HCT116 (cell line): ENCODE measurements around the gene ARCN1. TPM values are rescaled to one million over a fixed set of nuclear protein-coding genes. Genes with fewer than 3 reads are reported as not detected.

ENCODE experiments used
- ATAC-seq: fragments of 200-7000 bp; cut with Tn5 transposase; 2 replicates; pipeline ENCODE4 v1.9.1; 2020; ENCODE audit warnings: mild to moderate bottlenecking, moderate library complexity
- BruUV-seq: library from RNA; stranded (reverse); fragments of 400-500 nt; replicated peaks from 2 replicates; lab custom pipeline; 2021; lab: Mats Ljungman, UMichigan
- CTCF ChIA-PET: fragments of 300-600 bp; sonication (Branson Sonifier 250); formaldehyde crosslinking; loops from one replicate; lab custom pipeline; 2021; ENCODE audit warnings: antibody characterized with exemption; lab: Charles Lee
- POLR2A ChIA-PET: fragments of 300-600, 350-600 bp; sonication (Branson Sonifier 250); formaldehyde crosslinking; loops from one replicate; lab custom pipeline; 2021; ENCODE audit warnings: antibody characterized with exemption; lab: Charles Lee
- RAD21 ChIA-PET, 2 experiments: fragments of 300-600 bp; sonication (Branson Sonifier 250); formaldehyde crosslinking; loops; one replicate each; lab custom pipeline; 2023; ENCODE audit warnings: low total read pairs in 2 of 2; ENCODE audit not compliant: uncharacterized antibody in 2 of 2, unreplicated experiment in 2 of 2, low non-redundant PET in 1 of 2; lab: Charles Lee
- DNase-seq: peaks from one replicate; pipeline ENCODE4 v3.0.0-alpha.2; 2010; ENCODE audit warnings: low read depth, low spot score
- H2AFZ ChIP-seq: fragments of 200-600 bp; shearing (Covaris generic), sonication (generic); 2 replicates; pipeline ENCODE4 v1.6.1; 2017; ENCODE audit warnings: low read depth, mixed run types, mixed read lengths, antibody characterized with exemption, low read length; ENCODE audit not compliant: poor library complexity, severe bottlenecking
- H3K27ac ChIP-seq: 2 replicates; pipeline ENCODE4 v1.5.1; 2012; ENCODE audit warnings: low read depth, low read length
- H3K27me3 ChIP-seq: fragments of 200-600 bp; sonication (generic); 2 replicates; pipeline ENCODE4 v1.6.1; 2016; ENCODE audit warnings: mixed run types, low read length, mixed read lengths; ENCODE audit not compliant: insufficient read depth
- H3K36me3 ChIP-seq, 2 experiments: fragments of 200-500 bp in 1 of 2; fragments of 200-600 bp in 1 of 2; sonication (Bioruptor generic) in 1 of 2; sonication (generic) in 1 of 2; 2 replicates each; pipeline versions ENCODE4 v1.5.1 to v1.6.1; 2014 to 2016; ENCODE audit warnings: low read length in 2 of 2, inconsistent platforms in 1 of 2, mixed read lengths in 1 of 2, mixed run types in 1 of 2; ENCODE audit not compliant: insufficient read depth in 2 of 2, control insufficient read depth in 1 of 2
- H3K4me1 ChIP-seq, 2 experiments: fragments of 200-600 bp in 1 of 2; sonication (generic) in 1 of 2; 2 replicates each; pipeline versions ENCODE4 v1.5.1 to v1.6.1; 2012 to 2017; ENCODE audit warnings: low read length in 2 of 2, inconsistent platforms in 1 of 2, mild to moderate bottlenecking in 1 of 2, mixed read lengths in 1 of 2, mixed run types in 1 of 2, moderate library complexity in 1 of 2; ENCODE audit not compliant: insufficient read depth in 2 of 2, control insufficient read depth in 1 of 2
- H3K4me2 ChIP-seq: fragments of 200-600 bp; sonication (generic); 2 replicates; pipeline ENCODE4 v1.6.1; 2017; ENCODE audit warnings: mixed run types, low read length, mixed read lengths
- H3K4me3 ChIP-seq, 2 experiments: fragments of 200-600 bp in 1 of 2; sonication (generic) in 1 of 2; replicated peaks in 1 of 2; 2 replicates each; pipeline ENCODE4 v1.5.1; 2011 to 2016; ENCODE audit warnings: low read length in 2 of 2, control low read depth in 1 of 2, low read depth in 1 of 2, mild to moderate bottlenecking in 1 of 2, mixed read lengths in 1 of 2, mixed run types in 1 of 2
- H3K79me2 ChIP-seq: fragments of 200-600 bp; sonication (generic); 2 replicates; pipeline ENCODE4 v1.6.1; 2017; ENCODE audit warnings: mild to moderate bottlenecking, mixed run types, low read length, moderate library complexity, mixed read lengths; ENCODE audit not compliant: insufficient read depth
- H3K9ac ChIP-seq: fragments of 200-600 bp; sonication (generic); 2 replicates; pipeline ENCODE4 v1.6.1; 2016; ENCODE audit warnings: low read length, mixed read lengths
- H3K9me2 ChIP-seq: fragments of 200-600 bp; sonication (generic), shearing (Covaris generic); 2 replicates; pipeline ENCODE4 v1.6.1; 2017; ENCODE audit warnings: mixed run types, mild to moderate bottlenecking, moderate library complexity; ENCODE audit not compliant: insufficient read depth
- H3K9me3 ChIP-seq, 2 experiments: fragments of 200-500 bp in 1 of 2; fragments of 200-600 bp in 1 of 2; sonication (Bioruptor generic) in 1 of 2; sonication (generic) in 1 of 2; 2 replicates each; pipeline ENCODE4 v1.6.1; 2014 to 2017; ENCODE audit warnings: low read length in 2 of 2, mixed read lengths in 2 of 2, inconsistent platforms in 1 of 2, low read depth in 1 of 2, mild to moderate bottlenecking in 1 of 2, mixed run types in 1 of 2, moderate library complexity in 1 of 2; ENCODE audit not compliant: control insufficient read depth in 1 of 2, insufficient read depth in 1 of 2
- H4K20me1 ChIP-seq: fragments of 200-600 bp; sonication (generic), shearing (Covaris generic); 2 replicates; pipeline ENCODE4 v1.6.1; 2017; ENCODE audit warnings: mixed run types, mild to moderate bottlenecking, moderate library complexity; ENCODE audit not compliant: insufficient read depth
- CEBPB ChIP-seq: IDR thresholded peaks from 2 replicates; pipeline ENCODE4 v1.6.1; 2012; ENCODE audit warnings: low read depth
- FOSL1 ChIP-seq: IDR thresholded peaks from 2 replicates; pipeline ENCODE4 v1.6.1; 2012; ENCODE audit warnings: low read depth
- JUND ChIP-seq: IDR thresholded peaks from 2 replicates; pipeline ENCODE4 v1.6.1; 2012
- RAD21 ChIP-seq: IDR thresholded peaks from 2 replicates; pipeline ENCODE4 v1.6.1; 2012; ENCODE audit warnings: low read depth, mild to moderate bottlenecking
- ZNF274 ChIP-seq: fragments of 200-500 bp; sonication (Bioruptor generic); IDR thresholded peaks from 2 replicates; pipeline ENCODE4 v1.6.1; 2014; ENCODE audit warnings: mild to moderate bottlenecking, low read depth, low read length, inconsistent platforms
- intact Hi-C: fragments of 100-400 bp; cut with micrococcal nuclease; formaldehyde crosslinking; loops from 2 replicates; pipeline ENCODE4 v1.10.0; 2022
- total RNA-seq: library from RNA; stranded (reverse); gene quantifications from one replicate; pipeline ENCODE4 v1.2.1, GENCODE V29; 2021; ENCODE audit not compliant: unreplicated experiment
- TF ChIP-seq, protein P1 (sequence below): IDR thresholded peaks from 2 replicates; pipeline ENCODE4 v1.6.1; 2012
- TF ChIP-seq, protein P2 (sequence below): IDR thresholded peaks from 2 replicates; pipeline ENCODE4 v1.6.1; 2012

Gene ARCN1
- total RNA-seq, 1 experiment from 2014 or later = 147 TPM

GRCh38 chr11:118524757-118525470 is 47.3 kb upstream of the ARCN1 start:
- POLR2A ChIA-PET = no interaction called here

GRCh38 chr11:118526688-118527087 is 45.5 kb upstream of the ARCN1 start:
- Histone ChIP-seq H3K9me2 (no peaks in the 10 kb centered on the region), H3K9ac (no peak overlapping the region), H3K4me3 (no peak overlapping the region), H3K4me1 (peaks cover 7 to 18% of the 10 kb centered on the region in 2 experiments), H3K4me2 (no peak overlapping the region), H3K9me3 (no peaks in the 10 kb centered on the region), H3K27me3 (no peaks in the 10 kb centered on the region), H2AFZ (no peak overlapping the region), H3K36me3 (peaks cover 0 to 17% of the 10 kb centered on the region in 2 experiments; a peak in 3 of 4 replicates), H3K79me2 (no peaks in the 10 kb centered on the region), H3K27ac (no peak overlapping the region), H4K20me1 (no peaks in the 10 kb centered on the region)
- ChIA-PET POLR2A (no interaction called here), CTCF (no interaction called here), RAD21 (no interaction called here)
- TF ChIP-seq JUND = no peak
- intact Hi-C loops = no loop called here
- BruUV-seq = no TSS peak
- ATAC-seq (no peak), DNase-seq (no peak)

More at GRCh38 chr11:118524757-118525470, 47.3 kb upstream of the ARCN1 start:
- Histone ChIP-seq H3K9me3 (no peaks in the 10 kb centered on the region), H3K27me3 (no peaks in the 10 kb centered on the region), H3K4me3 (no peak overlapping the region), H4K20me1 (no peaks in the 10 kb centered on the region), H3K9ac (no peak overlapping the region), H2AFZ (no peak overlapping the region), H3K4me1 (peaks cover 6 to 7% of the 10 kb centered on the region in 2 experiments), H3K27ac (no peak overlapping the region), H3K9me2 (no peaks in the 10 kb centered on the region), H3K36me3 (peaks cover 8 to 26% of the 10 kb centered on the region in 2 experiments; a peak in 3 of 4 replicates), H3K79me2 (no peaks in the 10 kb centered on the region), H3K4me2 (no peak overlapping the region)
- intact Hi-C loops = no loop called here
- BruUV-seq = no TSS peak
- TF ChIP-seq RAD21 = no peak
- no peak for TF ChIP-seq ZNF274
- no peak for TF ChIP-seq CEBPB
- TF ChIP-seq FOSL1 = no peak
- TF ChIP-seq, protein P1, sequence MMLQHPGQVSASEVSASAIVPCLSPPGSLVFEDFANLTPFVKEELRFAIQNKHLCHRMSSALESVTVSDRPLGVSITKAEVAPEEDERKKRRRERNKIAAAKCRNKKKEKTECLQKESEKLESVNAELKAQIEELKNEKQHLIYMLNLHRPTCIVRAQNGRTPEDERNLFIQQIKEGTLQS = no peak
- TF ChIP-seq, protein P2, sequence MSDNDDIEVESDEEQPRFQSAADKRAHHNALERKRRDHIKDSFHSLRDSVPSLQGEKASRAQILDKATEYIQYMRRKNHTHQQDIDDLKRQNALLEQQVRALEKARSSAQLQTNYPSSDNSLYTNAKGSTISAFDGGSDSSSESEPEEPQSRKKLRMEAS = no peak
- CTCF ChIA-PET = no interaction called here
- no peak for DNase-seq
- no peak for ATAC-seq
- RAD21 ChIA-PET = interaction anchor here in 1 of 2 experiments (0.6 kb wide), 1 partner anchor 241 kb away, joined by 4 read pairs; no protein-coding TSS in a partner anchor
